Umbilical cord (tissue), 2 donors: ENCODE data around the gene NOS1AP. TPM values are rescaled to one million over a fixed set of nuclear protein-coding genes. Genes with fewer than 3 reads are reported as not detected.
"Not testable (repeated sequence)": the region's sequence is repeated elsewhere in the genome, so short reads cannot be mapped to it uniquely, and the experiment has no call there.

ENCODE experiments used
- DNase-seq: peaks from one replicate; pipeline ENCODE4 v3.0.0-alpha.2; 2015; ENCODE audit warnings: low spot score
- total RNA-seq: library from RNA; depleted of rRNA; stranded (reverse); fragments of >200 nt; gene quantifications from one replicate; pipeline ENCODE4 v1.2.3, GENCODE V29; 2014; ENCODE audit warnings: low replicate concordance; ENCODE audit not compliant: insufficient read depth

Gene NOS1AP
- total RNA-seq, 1 donor from 2014 or later = 2.9 TPM

DNA sequence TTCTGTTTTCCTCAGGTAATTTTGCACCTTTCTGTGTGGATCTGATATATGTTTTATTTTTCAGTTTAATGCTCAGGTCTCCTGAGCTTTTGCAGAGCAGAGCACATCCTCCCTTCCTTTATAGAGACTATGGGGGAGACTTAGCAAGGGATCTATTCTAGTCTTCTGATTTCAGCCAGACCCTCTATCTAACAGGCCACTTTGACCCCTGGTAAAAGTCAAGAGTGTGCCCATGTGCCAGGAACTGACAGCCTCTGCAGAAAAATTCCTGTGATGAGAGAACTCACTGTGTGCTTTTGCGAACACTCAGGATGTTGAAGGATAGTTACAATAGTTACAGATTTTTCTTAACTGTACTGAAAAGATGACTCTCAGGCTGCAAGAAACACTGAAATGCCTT, 123.3 kb downstream of the NOS1AP start:
- no peak for DNase-seq

GRCh38 chr1:162193221-162193620, 123.7 kb downstream of the NOS1AP start:
- peak; percentile 35 for DNase-seq

- DNase-seq = no peak
Measured at GRCh38 chr1:162193815-162194214, 124.3 kb downstream of the NOS1AP start.

DNA sequence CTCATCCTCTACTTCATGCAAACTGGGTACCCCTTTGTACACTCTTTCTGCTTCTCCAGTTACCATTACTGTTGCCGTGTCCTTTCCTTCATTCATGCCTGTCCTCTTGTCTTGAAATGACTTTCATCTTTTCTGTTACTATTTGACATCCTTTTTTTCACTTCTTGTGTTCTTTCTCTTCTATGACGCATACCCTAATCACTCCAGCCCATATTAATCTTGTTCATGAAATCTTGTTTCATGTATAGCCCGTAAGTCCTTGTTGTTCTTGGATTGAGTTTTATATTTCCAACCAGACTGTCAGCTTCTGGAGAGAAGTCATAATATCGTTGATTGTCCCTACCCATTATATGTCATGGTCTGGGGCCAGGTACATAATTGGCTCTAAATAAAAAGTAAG, 126.1 kb downstream of the NOS1AP start:
- DNase-seq = no peak

DNA sequence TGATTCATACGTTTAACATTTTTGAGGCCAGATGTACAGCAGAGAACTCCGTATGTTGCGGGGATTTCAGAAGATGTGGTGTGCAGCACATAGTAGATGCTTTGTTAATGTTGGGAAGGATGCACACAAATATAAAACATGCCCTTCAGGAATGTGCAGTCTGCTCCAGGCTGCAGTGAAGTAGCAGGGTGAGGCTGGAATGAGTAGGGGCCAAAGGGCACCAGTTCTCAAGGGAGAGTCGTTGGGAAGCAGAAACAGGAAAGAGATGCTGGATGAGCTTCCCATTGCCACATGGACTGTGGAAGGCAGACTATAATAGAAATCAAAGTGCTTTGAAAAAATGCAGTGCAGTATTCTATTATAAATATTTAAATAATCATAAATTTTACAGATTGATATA, 126.9 kb downstream of the NOS1AP start:
- DNase-seq = no peak

- DNase-seq = no peak
Measured at GRCh38 chr1:162197041-162197531, 127.6 kb downstream of the NOS1AP start.

DNA sequence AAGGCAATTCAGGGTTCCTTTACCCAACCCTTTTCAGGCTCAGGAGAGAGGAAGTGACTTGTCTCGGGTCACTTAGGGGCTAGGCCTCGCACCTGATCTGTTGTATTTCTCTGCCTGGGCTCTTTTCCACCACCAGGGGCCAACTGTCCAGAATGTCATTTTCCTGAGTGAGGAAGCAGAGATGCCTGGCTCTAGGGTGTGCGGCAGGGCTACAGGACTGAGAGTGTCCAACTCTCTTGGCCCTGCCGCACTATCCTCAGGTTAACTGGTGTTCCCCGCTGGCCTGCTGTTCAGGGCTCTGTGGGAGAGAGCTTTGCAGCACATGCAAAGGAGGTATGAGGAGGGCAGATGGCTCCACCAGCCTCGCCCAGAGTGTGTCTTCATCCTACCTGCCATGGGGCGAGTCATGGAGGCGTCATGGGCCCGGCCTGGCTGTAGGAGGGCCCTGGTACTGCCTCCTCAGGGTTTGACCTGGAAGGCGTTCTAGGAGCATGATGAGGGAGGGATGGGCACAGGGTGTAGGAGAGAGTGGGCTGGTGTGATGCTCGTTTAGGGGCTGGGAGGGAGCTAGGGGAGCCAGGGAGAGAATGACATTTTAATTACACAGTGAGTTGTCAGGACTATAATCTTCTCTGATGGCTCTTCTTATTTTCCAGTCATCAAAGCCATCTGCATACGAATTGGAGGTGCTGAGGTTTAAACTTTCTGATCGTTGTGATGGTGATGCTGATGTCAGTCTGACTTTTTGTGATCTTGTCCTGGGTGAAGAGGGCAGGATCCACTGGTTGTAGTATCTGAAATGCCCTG, 128.3 kb downstream of the NOS1AP start:
- DNase-seq = no peak

DNA sequence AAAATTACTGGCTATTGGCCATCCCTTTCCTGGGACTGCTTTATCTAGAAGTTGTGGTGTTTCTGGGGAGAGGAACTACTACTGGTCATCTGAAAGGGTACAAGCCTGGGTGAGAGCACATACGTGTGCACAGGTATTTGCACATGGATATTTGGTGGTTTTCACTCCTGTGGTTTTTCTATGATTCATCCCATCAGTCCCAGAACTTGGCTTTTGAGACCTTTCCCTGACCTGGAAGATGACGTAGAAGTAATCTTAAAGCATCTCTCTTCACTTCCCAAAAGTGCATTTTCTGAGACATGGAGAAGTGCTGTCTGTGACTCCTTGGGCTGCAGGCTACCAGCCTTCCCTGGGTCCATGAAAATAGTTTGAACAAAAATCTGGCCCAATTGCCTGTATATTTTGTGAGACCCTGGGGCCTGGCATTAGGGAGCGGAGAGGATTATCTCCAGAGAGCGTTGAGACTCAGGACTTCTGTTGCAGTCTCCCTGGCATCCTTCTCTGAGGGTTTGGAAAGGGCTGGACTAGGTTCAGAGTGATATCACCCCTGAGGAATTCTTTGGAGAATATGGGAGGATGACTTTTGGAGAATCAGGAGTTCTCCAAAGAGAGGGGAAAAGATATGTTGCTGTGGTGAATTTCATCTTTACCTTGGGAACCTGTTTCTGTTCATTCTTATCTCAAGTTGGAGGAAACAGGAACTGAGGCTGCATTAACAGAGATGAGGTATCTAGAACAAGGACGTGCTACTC, 130.8 kb downstream of the NOS1AP start:
- peak; percentile 26 for DNase-seq

DNA sequence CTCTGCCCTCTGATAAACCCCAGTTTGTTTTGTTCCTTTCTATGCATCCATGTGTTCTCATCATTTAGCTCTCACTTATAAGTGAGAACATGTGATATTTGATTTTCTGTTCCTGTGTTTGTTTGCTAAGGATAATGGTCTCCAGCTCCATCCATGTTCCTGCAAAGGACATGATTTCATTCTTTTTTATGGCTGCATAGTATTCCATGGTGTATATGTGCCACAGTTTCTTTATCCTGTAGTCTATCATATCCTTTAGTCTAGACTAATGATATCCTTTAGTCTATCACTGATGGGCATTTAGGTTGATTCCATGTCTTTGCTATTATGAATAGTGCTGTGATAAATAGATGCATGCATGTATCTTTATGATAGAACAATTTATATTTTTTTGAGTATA, 131.6 kb downstream of the NOS1AP start:
- not testable (repeated sequence) for DNase-seq

DNA sequence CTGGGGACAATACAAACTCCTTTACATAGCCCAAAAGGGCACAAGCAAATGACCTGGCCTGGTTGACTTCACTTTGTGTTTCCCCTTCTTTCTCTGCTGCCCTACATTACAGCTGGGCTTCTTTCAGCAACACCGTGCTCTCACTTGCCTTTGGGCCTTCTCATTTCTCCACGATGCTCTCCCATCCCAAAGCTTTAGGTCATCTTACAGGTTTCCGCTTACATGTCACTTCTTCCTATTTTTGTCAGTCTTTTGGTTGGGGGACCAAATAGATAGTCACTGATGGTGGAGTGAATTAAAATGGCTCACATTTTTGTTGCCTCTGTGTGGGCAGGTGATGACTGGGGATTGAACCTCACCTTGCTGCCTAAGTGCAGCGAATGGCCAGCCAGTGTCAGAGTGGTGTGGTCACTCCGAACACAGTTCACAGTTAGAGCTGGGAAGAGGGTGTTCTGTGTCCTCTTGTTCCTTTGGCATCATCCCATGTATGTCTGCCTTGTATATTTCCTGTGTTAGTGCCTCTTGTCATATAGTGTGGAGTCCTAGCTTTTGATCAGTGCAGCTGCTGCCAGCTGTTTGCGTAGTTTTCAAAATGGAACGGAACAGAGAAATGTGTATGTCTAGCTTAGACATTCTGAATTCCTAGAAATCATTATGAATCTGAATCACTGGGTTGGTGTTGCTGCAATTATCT, 134.8 kb downstream of the NOS1AP start:
- no peak for DNase-seq

DNA sequence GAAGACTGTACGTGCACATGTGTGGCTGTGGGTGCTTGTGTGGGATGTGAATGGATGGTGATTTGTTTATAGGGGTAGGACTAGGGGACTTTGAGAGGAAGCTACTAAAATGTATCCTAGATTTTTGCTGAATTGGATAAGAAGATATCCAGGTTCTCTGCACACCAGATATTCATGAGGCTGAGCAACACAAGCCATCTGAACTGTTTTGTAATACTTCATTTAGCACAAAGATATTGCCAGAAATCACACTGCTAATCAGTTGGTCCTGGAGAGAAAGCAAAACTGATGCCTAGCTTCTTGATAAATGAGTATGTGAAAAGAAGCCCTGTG, 135.3 kb downstream of the NOS1AP start:
- no peak for DNase-seq

GRCh38 chr1:162206300-162206699, 136.8 kb downstream of the NOS1AP start:
- no peak for DNase-seq

DNA sequence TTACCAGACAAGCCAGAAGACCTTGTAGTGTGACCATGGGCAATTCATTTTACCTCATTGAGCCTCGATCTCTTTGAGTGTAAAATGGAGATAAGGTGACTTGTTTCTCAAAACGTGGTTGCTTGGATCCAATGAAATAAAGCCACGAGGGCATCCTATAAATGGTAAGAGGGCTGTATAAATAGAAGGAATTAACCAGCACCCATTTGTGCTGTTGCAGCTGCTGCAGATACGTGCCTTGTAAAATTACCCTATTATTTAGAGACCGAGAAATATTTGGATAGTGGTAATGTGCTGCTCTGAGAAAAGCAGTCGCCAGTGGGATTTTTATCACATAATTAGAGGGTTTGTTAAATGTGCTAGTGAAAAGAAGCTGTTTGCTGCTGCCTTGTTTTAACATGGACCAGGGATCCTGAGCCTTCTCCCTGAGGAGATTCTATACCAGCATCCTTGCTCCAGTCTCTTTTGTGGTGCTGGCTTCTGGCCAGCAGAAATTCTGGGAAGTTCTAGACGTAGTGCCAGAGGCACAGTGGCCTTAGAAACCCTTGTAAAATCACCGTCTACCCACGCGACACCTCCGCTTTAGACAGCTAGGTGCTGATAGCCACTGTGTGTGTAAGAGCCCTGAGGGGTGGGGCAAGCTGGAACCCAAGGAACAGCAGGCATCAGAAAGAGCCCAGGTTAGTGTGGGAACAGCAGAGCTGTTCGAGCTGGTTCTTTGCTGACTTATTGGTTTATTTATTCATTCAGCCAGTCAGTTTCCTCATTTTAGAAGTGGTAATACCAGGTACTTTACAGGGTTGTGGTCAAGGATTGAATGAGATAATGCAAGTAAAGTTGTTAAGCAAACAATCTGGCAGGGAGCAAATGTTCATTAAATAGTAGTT, 137.5 kb downstream of the NOS1AP start:
- no peak for DNase-seq

DNA sequence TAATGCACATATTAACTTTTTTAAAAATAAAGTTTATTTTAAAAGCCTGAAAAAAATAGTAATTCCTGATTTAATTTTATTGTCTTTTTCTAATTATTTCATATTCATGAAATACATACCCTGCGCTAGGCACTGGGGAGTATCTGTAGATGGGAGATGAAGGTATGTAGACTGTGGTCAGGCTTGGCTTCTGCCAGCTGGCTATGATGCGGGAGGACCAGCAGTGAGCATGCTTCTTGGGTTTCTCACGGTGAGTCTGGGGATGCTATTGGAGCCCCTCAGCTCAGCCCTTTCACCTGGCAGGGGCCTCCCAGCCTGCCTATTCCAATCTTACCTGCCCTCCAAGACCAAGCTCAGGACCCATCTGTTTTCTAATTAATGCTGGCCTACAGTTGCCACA, 138.4 kb downstream of the NOS1AP start:
- DNase-seq = no peak

DNA sequence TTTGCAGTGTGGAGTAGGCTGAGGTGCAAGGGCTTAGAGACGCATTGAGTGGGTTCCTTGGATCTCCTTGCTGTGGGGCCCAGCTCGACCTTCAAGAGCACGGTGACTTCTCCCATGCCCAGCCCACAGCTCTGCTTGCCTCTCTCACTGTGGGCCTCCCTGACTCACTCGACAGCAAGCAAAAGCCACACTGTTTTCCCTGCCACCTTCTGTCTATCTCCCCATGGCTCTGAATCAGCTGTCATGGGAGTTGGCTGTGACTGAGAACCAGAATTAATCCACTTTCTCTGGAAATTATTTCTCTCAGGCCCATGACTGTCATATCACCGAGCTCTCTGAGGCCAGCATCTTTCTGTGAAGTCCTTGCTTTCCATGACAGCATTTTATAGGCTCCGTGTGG, 140.7 kb downstream of the NOS1AP start:
- no peak for DNase-seq

DNA sequence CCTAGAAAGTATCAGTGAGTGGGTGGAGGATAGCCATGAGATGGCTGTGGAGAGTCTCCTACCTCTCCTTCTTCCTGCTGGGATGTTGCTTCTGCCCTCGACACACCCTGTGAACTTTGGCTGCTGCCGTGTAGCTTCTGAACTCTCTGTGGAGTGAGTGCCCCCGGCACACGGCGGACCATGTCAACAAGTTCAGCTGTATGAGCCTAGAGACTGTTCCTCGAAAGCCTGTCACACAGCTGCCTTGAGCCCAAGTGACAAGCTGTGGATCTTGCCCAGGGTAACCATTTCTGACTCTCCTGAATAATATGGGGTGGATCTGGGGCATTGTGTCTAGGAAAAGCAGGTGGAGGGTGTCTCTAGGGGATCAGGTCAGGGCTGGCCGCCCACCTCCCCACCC, 143.2 kb downstream of the NOS1AP start:
- DNase-seq = no peak

DNA sequence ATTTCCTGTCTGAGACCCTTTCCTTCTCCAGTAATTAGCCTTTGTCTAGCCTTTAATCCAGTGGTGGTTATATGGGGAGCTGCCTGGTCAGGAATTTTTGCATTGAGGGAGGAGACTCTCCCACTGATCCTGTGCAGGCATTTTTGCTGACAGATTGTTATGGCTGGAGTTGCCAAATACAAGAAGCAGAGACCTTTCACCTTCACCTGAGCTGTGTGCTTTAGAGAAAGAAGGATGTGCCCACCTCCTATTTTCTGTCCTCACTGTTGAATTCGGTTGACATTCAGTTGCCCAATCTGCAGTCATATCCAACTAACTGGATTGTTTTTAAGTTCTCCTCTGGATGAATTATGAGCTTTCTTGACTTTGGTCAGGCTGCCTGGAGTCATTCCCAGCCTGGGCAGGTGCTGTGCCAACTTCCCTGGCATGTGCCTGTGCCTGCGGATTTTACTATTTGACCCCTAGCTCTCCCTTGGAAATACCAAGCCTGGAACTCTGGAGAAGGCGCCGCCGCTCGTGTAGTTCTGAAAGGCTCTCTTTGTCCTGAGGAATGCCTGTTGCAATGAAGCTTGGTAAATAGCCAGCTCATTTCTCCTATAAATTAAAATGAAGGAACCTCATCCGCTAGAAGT, 143.9 kb downstream of the NOS1AP start:
- peak; percentile 39 for DNase-seq

DNA sequence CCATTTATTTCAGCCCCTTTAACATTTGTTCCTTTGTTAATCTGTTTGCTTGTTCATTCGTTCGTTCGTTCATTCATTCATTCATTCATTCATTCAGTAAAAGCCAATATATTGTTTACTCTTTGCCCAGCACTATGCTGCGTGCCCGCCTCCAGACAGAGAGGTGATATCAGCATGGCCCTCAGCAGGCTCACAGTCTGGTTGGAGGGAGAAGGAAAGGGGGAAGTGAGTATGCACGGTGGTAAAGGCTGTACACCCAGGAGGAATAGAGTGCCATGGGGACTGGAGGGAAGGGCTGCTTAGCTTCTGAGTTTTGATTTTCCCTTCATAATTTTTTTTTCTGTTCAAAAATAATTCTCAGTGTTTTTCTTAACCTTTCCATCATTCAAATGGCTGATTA, 144.7 kb downstream of the NOS1AP start:
- DNase-seq = no peak

GRCh38 chr1:162215902-162216301, 146.4 kb downstream of the NOS1AP start:
- no peak for DNase-seq

GRCh38 chr1:162216604-162217003, 147.1 kb downstream of the NOS1AP start:
- no peak for DNase-seq

GRCh38 chr1:162217706-162218105, 148.2 kb downstream of the NOS1AP start:
- DNase-seq = no peak
